ENCODE measurements around the gene NAA16.

- TF ChIP-seq POLR2A (IDR thresholded peaks at IDR 0.05) (no peak), CTCF (IDR thresholded peaks at IDR 0.05) (no peak)
These were observed 8.3 kb upstream of the NAA16 start for GRCh38 chr13:41302743-41303142.

All from uterus (tissue), 2 donors.